ENCODE data around the gene DNMT3A.
A peak's percentile ranks its signal among the peaks of the same experiment; 100 is the strongest.

Gene DNMT3A

DNA sequence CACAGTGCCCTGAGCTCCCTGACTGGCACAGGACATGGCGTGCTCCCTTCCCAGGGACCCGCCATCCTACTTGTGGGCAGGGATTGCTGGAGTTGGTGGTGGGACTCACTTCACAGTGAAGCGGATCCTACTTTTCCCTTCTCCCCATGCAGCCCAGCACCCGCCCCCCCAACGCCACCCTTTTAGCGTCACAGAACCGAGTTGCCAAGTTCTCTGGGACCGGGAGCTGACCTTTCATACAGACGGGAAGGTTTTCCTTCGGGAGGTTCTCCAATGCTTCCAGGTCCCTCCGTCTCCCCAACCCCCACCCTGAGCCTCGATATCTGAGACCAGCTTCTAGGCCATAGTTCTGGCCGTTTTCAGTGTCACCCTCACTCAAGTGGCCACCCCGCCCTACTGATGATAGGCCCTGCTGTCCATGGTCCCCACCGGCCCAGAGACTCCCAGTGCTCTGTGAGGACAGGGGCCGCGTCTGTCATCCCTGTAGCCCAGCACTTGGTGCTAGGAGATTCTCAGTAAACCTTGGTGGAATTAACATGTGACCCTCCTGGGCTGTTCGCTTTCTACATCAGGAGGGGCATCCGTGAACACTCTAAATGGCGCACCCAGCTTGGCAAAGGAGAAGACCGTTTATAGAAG is 1.6 kb upstream of the DNMT3A start:
- DNase-seq (ENCODE audit: low spot score): no peak

DNA sequence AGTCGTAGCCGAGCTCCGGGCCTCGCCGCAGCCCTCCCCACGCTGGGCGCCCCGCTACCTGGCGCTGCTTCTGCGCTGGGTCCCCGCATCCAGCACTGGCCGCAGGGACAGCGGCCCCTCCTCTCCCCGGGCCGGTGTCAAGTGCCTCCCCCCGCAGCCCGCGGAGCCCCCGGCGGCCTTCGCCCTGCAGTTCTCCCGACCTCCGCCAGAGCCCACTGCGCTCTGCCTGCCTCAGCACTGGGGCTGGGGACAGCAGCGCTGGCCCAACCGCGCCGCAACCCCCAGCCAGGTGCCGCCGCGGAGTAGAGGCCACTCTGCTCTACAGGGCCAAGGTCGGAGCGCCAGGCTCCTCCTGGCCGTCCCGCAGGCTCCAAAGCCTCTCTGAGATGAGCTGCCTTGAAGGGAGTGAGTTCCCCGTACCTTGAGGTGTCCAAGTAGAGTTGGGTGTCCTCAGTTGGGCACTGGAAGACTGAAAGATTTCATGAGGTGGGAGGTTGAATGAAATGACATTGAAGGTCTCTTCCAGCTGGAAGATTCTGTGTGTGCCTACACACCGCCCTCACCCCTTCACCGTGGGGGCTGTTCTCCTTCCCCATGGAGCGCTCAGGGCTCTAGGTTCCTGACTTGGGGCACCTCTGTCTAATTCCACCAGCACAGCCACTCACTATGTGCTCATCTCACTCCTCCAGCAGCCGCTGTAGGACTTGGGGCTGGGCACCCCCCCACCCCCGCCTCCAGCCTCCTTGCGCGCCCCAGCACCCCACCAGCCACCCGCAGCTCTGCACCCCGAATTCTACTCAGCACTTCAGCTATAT is 854 bp upstream of the DNMT3A start:
- peak; percentile 95 for DNase-seq (ENCODE audit: low spot score)

DNA sequence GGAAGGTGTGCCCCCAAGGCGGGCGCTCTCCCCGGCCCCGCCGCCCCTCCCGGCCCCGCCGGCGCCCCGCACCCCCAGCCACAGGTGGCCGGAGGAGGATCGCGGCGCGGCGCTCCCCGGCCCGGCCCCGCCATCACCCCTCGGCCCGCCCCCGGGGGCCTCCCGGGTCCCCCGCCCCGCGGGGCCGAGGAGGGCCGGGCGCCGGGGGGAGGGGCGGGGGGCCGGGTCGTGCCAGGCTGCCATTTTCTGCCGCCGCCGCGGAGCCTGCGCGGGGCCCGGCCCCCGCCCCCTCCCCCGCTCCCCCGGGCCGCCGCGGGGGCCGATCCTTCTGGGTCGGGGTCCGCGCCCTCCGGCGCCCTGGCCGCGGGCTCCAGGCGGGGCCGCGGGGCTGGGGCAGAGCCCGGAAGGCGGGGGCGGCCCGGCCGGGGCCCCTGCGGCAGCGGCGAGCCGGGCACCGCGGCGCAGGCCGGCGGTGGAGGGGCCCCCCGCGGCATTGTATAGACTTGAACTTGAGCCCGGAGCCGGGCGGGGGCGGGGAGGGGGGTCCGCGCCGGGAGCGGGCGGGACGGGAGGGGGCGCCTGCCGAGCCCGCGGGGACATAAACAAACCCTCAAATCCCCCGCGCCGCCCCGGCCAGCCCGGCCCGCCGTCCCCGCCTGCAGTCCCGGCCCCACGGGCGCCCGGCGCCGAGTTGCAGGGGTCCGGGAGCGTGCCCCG is 556 bp downstream of the DNMT3A start:
- no peak for DNase-seq (ENCODE audit: low spot score)

DNA sequence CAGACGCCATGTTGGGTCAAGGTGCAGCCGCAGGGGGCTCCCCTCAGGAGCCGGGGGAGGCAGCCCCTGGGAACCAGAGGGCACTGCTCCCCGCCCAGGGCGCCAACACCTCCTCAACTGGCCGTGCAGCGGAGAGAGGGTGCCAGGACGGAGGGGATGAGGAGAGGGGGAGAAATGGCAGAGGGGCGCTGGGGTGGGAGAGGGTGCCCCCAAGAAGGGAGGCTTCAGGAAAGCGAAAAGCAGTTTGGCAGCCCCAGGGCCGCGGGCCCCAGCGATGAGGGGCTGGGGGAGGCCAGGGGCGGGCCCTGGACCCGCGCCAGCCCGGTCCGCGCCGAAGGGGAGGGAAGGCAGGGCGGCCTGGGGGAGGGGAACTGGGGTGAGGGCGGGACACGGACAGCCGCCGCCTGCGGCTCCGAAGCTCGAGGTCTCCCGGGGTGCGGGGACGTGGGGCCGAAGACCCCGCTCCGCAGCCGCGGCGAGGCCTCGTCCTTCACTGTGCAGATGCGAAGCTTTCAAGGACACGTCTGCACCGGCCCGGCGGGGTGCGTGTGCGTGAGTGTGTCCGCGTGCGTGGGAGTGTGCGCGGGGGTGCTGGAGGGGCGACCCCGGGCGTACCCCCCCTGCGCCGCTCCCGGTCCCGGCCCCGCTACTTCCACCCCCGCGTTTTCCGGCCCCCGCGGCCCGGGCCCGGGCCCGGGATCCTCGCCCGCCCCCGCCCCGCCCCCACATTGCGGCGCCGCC is 1.4 kb downstream of the DNMT3A start:
- no peak for DNase-seq (ENCODE audit: low spot score)

DNA sequence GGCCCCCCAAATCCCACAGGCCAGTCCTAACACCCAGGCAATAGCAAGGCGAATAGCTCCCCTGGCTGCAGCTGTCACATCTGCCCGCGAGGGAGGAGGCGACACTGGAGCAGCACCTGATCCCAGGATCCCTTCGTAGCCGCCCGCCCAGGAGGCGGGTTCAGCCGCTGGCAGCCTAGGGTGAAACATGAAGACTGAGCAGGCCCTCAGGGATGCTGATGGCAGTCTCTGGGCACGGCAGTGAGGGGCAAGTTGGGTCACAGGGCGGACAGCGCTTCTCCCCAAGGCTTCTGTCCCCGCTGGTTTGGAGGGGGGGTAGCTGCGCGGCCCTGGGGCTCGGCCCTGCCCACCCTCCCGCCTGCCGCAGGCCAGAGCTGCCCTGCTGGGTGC is 1.9 kb downstream of the DNMT3A start:
- DNase-seq (ENCODE audit: low spot score): no peak

DNA sequence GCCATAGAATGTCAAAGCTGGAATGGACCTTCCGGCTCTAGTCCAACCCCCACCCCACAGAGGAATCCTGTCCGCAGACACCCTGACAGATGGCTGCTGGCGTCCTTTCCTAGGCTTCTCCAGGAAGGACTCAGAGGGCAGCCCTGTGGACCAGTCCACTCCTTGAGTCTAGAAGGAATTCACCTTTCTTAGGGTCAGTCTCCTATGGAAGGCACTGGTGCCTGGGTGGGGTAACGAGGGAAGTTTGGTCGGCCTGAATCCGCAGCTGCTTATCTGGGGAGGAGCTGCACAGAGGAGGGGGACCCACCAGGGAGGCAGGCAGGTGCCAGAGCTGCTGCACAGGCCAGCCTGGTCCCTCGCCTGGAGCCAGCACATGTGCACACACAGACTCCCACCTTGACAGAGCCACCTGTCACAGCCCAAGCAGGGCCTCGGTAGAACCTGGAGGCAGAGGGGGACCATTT is 2.5 kb downstream of the DNMT3A start:
- no peak for DNase-seq (ENCODE audit: low spot score)

DNA sequence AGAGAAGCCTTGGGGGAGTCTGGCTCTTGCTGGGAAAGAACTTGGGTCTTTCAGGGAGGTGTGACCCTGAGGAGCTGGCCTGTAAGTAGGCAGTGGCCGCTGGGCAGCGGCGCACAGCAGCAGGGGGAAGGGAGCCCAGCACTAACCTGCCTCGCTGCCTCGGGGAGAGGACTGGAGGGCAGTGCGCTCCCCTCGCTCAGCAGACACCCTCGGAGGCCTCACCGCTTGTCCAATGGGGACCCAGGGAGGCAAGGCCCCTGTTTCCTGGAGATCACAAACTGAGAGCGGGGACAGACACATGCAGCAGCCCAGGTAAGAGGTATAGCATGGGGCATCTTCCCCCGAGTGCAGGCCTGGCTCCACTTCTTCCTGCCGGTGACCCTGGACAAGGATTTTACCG is 3.3 kb downstream of the DNMT3A start:
- no peak for DNase-seq (ENCODE audit: low spot score)

DNA sequence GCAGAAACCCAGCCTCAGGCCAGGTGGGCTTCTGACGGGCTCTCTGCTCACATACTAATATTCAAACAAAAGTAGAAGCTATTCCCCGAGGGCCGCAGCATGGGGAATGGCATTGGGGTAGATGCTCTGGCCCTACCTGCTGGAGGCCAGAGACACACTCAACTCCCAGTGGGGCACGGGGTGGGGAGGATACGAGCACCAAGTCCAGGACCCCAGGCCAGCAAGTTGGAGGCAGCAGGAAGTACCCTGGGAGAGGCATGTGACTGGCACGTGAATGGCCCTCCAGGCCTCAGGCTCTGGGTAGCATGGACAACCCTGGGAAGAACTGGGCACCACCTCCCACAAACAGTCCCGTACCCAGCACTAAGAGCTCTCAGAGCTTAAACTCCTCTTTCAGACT is 3.8 kb downstream of the DNMT3A start:
- DNase-seq (ENCODE audit: low spot score): no peak

DNA sequence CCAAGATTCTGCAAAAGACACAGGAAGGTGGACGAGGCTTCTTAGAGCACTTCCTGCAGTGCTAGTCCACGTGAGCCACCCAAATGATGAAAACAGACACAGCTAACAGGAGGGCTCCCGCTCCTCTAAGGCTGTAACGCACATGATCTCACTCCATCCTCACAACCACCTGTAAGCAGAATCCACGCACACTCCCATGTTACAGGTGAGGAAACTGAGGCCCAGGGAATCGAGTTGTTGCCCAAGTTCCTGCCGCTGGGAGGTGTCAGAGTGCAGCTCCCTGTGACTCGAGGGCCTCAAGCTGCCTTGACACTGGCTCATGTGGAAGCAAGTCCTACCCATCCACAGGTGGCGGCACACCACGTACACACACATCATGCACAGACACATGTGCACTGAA is 4.4 kb downstream of the DNMT3A start:
- no peak for DNase-seq (ENCODE audit: low spot score)

DNA sequence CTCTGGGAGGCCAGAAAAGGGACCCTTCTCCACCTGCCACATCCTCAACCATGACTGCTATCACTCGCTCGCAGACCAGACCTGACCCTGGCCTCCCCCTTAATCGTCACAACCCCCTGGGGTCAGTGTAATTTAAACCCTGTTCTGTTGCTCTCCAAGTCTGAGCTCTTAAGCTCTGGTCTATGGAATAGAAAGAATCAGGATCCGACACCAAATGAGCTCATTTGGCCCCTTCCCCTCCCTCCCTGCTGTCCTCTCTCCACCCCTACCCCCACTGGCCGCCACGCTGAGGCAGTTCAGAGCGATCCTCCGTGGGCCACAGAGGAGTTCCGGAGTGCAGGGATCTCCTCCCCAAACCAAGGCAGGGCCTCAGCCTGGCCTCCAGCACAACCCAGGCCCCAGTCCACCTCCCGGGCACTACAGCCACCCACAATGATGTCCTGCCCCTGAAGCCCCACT is 5.3 kb downstream of the DNMT3A start:
- DNase-seq (ENCODE audit: low spot score): no peak

DNA sequence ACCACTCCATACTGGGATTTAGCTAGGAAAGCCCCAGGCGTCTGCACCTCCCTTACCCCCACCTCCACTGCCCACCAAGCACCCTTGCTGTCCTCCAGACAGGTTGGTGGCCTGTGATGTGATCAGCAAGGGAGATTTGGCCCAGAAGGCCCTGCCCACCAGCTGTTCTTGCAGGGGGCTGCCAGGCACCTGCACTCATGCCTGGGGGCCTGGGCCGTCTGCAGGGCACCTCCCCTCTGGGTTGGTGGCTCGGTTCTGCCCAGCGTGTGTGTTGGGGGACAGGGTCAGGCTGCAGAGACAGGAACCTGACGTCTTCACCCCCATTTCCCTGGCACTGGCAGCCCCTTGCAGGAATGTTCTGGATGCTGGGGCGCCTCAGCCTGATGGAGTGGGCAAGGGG is 5.8 kb downstream of the DNMT3A start:
- no peak for DNase-seq (ENCODE audit: low spot score)

DNA sequence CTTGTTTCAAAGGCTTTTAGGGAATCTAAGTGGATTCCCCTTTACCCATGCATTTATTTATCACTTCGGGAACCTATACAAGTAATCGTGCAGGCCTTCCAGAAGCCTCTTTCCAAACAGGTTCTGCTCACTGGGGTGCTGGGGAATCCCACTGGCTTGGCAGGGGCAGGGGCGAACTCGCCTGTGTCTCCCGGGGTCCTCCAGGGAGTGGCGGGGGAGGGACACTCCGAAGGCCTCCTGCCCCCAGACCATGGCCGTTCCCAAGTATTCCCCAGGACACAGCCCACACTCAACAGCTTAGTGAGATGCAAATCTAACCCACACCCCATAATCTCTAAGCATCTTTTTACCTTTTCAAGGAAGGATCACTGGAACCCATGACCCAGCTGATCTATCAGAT is 6.5 kb downstream of the DNMT3A start:
- no peak for DNase-seq (ENCODE audit: low spot score)

DNA sequence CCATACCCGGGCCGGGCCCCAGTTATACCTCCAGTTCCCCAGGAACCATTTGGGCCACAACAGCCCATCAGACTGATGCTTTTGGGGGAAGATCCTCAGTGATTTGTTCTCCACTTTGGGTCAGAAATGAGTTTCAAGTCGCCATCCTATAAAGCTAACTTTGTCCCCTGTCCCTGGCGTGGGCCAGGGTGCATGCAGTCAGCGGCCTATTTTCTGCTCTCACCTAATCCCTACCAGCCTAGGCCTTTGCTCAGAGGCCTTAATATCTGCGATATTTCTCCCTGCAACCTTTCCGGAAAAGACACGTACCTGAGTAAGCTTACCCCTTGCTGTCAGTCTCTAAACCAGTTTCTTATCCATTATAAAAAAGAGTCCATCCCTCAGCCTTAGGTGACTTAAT is 7.2 kb downstream of the DNMT3A start:
- DNase-seq (ENCODE audit: low spot score): no peak

DNA sequence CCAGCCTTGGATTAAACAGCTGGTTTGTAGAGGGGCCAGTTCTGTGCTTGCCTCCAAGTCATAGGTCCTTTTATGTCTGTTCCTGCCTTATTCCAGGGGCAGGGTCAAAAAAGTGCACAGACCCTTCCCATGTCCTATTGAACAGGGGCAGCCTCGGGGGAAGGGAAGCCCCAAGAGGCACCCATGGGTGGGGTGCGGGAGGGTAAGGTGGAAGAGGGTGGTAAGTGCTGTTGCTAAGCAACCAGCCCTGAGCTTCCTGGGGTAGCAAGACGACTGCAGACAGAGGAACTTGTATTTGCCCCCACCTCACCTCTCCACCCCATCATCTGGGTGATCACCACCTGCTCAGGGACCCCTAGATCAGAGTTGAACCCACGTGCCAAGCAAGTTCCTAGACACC is 7.7 kb downstream of the DNMT3A start:
- DNase-seq (ENCODE audit: low spot score): no peak

DNA sequence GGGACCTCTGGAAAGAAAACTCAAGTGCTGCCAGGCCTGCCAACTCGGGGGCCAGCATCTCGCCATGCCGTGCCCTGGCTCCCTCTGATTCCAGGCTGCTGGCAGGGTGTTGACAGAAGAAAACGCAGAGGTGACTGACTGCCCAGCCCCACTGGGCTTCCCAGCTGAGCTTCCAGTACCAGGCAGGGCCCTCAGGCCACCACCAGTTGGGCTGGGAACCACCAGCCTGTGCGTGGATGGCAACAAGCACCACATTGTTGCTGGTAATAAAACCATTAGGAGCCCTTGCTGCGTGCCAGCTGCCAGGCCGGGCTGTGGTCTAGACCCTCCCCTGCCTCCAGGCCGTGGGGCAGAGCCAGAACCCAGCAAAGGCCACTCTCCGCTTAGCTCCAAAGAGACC is 9.2 kb downstream of the DNMT3A start:
- no peak for DNase-seq (ENCODE audit: low spot score)

DNA sequence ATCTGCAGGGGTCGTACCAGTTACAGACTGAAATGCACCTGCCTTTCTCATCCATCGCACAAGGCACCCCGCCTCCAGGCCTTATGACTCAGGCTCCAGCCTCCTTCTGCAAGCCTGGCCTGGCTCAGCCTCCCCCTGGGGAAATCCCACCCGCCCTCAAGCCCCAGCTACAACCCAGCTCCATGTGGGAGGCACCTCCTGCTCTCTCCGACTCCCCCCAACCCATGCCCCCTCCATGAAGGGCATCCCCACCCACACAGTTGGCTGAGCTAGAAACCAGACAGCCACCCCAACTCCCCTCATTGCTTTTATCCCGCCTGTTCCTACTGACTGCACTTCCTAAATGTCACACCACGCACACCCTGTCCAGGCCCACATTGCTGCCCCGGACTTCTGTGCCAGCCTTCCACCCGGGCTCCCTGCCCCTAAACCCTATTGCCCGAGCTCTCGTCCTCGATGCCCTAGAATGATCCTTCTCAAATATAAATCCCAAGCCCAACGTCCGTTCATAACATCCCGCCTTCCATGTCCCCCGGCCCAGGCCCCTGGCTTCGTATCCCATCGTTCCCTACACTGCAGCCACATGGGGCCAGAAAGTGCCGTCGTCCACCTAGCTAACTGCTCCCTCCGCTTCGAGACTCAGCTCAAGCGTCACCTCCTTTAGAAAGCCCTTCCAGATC is 9.9 kb downstream of the DNMT3A start:
- DNase-seq (ENCODE audit: low spot score): no peak

DNA sequence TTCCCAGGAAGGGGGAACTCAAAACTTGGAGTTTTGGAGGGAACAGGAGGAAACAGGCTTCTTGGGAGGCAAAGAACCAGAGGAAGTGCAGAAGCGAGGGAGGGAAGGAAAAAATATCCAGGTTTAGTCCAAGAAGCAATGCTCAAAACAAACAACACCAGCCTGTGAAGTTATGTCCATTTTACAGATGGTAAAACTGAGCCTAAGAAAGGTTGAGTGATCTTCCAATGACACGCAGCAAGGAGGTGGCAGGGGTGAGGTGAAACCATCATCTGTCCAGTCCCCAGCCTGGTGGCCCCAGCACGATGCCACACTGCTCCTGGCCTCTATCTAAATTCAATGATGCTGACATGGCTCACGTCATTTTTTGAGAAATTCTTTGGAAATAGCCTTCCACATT is 10.8 kb downstream of the DNMT3A start:
- DNase-seq (ENCODE audit: low spot score): no peak

DNA sequence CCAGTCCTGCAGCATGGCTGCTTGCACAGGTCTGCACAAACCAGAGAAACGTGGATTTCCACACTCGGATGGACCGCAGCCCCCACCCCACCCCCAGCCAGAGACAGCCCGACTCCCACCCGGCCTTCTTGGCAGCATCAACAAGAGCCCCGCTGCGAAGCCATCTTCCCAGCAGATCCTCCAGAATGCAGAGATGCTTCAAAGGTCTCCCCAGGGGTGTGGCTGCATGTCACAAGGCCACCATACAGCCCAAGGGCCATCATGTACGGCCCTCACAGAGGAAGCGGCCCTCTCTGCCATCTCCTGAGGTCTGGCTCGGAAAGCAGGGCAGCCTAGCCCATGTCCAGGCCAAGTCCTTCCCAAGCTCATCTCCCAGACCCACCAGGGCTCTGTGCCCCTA is 11.5 kb downstream of the DNMT3A start:
- DNase-seq (ENCODE audit: low spot score): no peak

DNA sequence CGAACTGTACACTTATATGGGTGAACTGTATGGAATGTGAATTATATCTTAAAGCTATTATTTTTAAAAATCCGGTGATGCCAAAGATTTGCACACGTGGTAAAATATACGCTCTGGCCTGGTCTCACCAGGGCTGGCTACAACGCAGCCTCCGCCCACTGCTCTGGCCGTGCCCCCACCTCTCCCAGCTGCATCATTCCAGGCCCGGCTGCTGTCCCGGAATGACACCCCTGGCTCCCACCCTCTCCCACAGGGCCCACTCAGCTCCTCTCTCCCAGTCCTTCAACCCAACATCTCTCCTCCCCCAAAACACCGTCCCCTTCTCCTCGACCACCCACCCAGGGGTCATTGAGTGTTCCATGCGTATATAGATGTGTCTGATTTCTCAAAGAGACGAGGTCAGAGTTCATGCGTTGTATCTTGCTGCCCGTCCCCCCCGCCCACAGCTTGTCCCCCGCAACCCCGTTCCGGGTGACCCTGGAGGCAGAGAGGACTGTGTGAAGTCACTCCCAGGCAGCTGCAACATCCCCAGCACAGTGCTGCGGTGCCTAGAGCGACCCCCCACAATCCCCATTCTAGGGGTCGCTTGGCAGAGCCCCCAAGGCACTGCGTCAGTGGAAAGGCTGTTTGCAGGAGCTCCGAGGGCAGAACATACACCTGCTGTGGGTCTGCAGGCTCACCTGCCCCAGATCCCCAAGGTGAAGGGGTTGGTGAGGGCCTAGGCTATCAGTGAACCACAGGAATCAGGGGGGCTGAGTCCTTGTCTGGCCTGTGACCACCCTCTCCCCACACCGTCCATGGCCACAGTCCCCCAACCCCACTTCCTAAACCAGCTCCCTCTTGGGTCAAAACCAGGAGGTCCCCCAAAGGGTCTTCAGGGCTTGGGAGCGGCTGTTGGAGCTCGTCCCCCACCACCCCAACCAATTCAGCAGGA is 13.3 kb downstream of the DNMT3A start:
- DNase-seq (ENCODE audit: low spot score): no peak

DNA sequence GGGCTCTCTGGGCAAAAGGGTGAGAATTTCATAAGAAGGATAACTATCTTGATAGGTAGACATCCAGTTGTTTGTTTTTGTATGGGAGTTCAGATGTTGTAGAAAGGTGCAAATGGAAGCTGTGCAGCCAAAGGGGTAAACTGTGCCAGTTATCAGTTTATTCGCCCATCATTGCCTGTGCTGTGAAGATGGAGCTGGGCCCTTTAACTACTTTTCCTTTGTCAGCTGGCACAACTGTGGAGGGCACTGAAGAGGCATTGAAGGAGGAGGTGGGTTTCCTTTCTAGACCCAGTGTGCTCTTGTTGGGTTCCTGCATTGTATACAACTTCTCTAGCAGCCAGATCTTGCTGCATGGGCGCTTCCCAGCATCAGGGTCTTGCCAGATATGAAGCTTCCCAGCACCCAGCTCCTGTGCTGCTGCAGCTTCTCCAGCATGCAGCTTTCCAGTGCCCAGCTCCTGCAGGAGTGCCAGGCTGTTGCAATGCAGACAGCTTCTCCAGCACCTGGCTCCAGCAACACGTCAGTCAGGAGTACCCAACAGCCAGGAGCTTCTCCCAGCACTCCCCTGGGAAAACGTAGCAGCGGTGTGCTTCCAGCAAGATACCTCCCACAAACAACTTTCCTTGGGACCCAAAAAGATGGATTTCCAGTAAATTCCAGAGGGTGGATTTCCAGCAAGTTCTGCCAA is 15.3 kb downstream of the DNMT3A start:
- no peak for DNase-seq (ENCODE audit: low spot score)

Measured in HuH-7 (cell line).